HEK293 (cell line): ENCODE results near the gene FUT4.
A peak's percentile ranks its signal among the peaks of the same experiment; 100 is the strongest.

ENCODE experiments used
- AEBP2 ChIP-seq: fragments of 450-650 bp; formaldehyde crosslinking; IDR thresholded peaks from 2 replicates; pipeline ENCODE4 v1.5.1; 2016; ENCODE audit warnings: missing biosample characterization, missing genetic modification characterization, borderline replicate concordance
- BCL11A ChIP-seq: fragments of 450-650 bp; formaldehyde crosslinking; IDR thresholded peaks from 2 replicates; pipeline ENCODE4 v1.5.1; 2016; ENCODE audit warnings: low read depth, missing biosample characterization, missing genetic modification characterization
- GLI4 ChIP-seq: fragments of 450-650 bp; formaldehyde crosslinking; IDR thresholded peaks from 2 replicates; pipeline ENCODE4 v1.5.1; 2016; ENCODE audit warnings: missing biosample characterization, missing genetic modification characterization
- IKZF3 ChIP-seq: fragments of 450-650 bp; IDR thresholded peaks from 2 replicates; pipeline ENCODE4 v1.5.0; 2018; ENCODE audit warnings: missing biosample characterization, mild to moderate bottlenecking, missing genetic modification characterization, moderate library complexity
- SCRT1 ChIP-seq: fragments of 450-650 bp; formaldehyde crosslinking; IDR thresholded peaks from 2 replicates; pipeline ENCODE4 v1.5.1; 2016; ENCODE audit warnings: missing biosample characterization, missing genetic modification characterization, borderline replicate concordance
- TRIM28 ChIP-seq: IDR thresholded peaks from 2 replicates; pipeline ENCODE4 v1.6.1; 2011; ENCODE audit warnings: low read length, control low read depth, borderline replicate concordance
- TSHZ1 ChIP-seq: fragments of 450-650 bp; formaldehyde crosslinking; IDR thresholded peaks from 2 replicates; pipeline ENCODE4 v1.5.1; 2016; ENCODE audit warnings: missing biosample characterization, missing genetic modification characterization, borderline replicate concordance
- ZEB2 ChIP-seq: fragments of 450-650 bp; formaldehyde crosslinking; IDR thresholded peaks from 2 replicates; pipeline ENCODE4 v1.5.1; 2016; ENCODE audit warnings: missing biosample characterization, missing genetic modification characterization
- ZNF138 ChIP-seq: fragments of 450-650 bp; formaldehyde crosslinking; IDR thresholded peaks from 2 replicates; pipeline ENCODE4 v1.5.1; 2016; ENCODE audit warnings: missing biosample characterization, missing genetic modification characterization, borderline replicate concordance
- ZNF202 ChIP-seq: fragments of 450-650 bp; formaldehyde crosslinking; IDR thresholded peaks from 2 replicates; pipeline ENCODE4 v1.5.1; 2016; ENCODE audit warnings: missing biosample characterization, missing genetic modification characterization, borderline replicate concordance
- ZNF214 ChIP-seq: fragments of 450-650 bp; formaldehyde crosslinking; IDR thresholded peaks from 2 replicates; pipeline ENCODE4 v1.5.1; 2017; ENCODE audit warnings: missing biosample characterization, mild to moderate bottlenecking, missing genetic modification characterization, borderline replicate concordance
- ZNF24 ChIP-seq: fragments of 450-650 bp; formaldehyde crosslinking; IDR thresholded peaks from 2 replicates; pipeline ENCODE4 v1.5.1; 2016; ENCODE audit warnings: missing biosample characterization, missing genetic modification characterization
- ZNF362 ChIP-seq: fragments of 450-650 bp; formaldehyde crosslinking; IDR thresholded peaks from 2 replicates; pipeline ENCODE4 v1.5.1; 2016; ENCODE audit warnings: missing biosample characterization, missing genetic modification characterization
- ZNF366 ChIP-seq: fragments of 450-650 bp; formaldehyde crosslinking; conservative IDR thresholded peaks from 2 replicates; pipeline ENCODE4 v1.5.1; 2016; ENCODE audit warnings: missing biosample characterization, missing genetic modification characterization
- ZNF391 ChIP-seq: fragments of 450-650 bp; formaldehyde crosslinking; IDR thresholded peaks from 2 replicates; pipeline ENCODE4 v1.5.1; 2016; ENCODE audit warnings: low read depth, missing biosample characterization, missing genetic modification characterization, borderline replicate concordance
- ZNF623 ChIP-seq: fragments of 450-650 bp; formaldehyde crosslinking; IDR thresholded peaks from 2 replicates; pipeline ENCODE4 v1.5.1; 2016; ENCODE audit warnings: missing biosample characterization, missing genetic modification characterization
- ZNF654 ChIP-seq: fragments of 450-650 bp; formaldehyde crosslinking; IDR thresholded peaks from 2 replicates; pipeline ENCODE4 v1.5.1; 2016; ENCODE audit warnings: low read depth, missing biosample characterization, missing genetic modification characterization
- ZSCAN4 ChIP-seq: fragments of 450-650 bp; formaldehyde crosslinking; IDR thresholded peaks from 2 replicates; pipeline ENCODE4 v1.5.1; 2017; ENCODE audit warnings: missing biosample characterization, missing genetic modification characterization
- TF ChIP-seq, protein P1 (sequence below): fragments of 450-650 bp; formaldehyde crosslinking; IDR thresholded peaks from 2 replicates; pipeline ENCODE4 v1.5.1; 2017; ENCODE audit warnings: missing biosample characterization, missing genetic modification characterization
- TF ChIP-seq, protein P2 (sequence below): fragments of 450-650 bp; formaldehyde crosslinking; IDR thresholded peaks from 2 replicates; pipeline ENCODE4 v1.5.1; 2016; ENCODE audit warnings: missing biosample characterization, missing genetic modification characterization, borderline replicate concordance
- TF ChIP-seq, protein P3 (sequence below): sonication (generic); formaldehyde crosslinking; IDR thresholded peaks from 2 replicates; pipeline ENCODE4 v1.8.1; 2022; ENCODE audit warnings: mild to moderate bottlenecking, moderate library complexity, missing genetic modification reagents

Gene FUT4

GRCh38 chr11:94543695-94544645 lies at the start of gene FUT4 (continued):
- TF ChIP-seq, protein P1, sequence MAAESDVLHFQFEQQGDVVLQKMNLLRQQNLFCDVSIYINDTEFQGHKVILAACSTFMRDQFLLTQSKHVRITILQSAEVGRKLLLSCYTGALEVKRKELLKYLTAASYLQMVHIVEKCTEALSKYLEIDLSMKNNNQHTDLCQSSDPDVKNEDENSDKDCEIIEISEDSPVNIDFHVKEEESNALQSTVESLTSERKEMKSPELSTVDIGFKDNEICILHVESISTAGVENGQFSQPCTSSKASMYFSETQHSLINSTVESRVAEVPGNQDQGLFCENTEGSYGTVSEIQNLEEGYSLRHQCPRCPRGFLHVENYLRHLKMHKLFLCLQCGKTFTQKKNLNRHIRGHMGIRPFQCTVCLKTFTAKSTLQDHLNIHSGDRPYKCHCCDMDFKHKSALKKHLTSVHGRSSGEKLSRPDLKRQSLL (tag by site-specific recombination), result no peak
- TF ChIP-seq TRIM28, result no peak
- TF ChIP-seq IKZF3 (tag by site-specific recombination), result 0 out of 2 replicates have a peak, but pooled peaks have one; percentile 6
- TF ChIP-seq ZNF391 (tag by site-specific recombination), result 0 out of 2 replicates have a peak, but pooled peaks have one; percentile 60
- peak; percentile 78 for TF ChIP-seq ZEB2 (tag by site-specific recombination)
- 0 out of 2 replicates have a peak, but pooled peaks have one; percentile 22 for TF ChIP-seq GLI4 (tag by site-specific recombination)
- TF ChIP-seq ZNF654 (tag by site-specific recombination), result no peak
- TF ChIP-seq, protein P2, sequence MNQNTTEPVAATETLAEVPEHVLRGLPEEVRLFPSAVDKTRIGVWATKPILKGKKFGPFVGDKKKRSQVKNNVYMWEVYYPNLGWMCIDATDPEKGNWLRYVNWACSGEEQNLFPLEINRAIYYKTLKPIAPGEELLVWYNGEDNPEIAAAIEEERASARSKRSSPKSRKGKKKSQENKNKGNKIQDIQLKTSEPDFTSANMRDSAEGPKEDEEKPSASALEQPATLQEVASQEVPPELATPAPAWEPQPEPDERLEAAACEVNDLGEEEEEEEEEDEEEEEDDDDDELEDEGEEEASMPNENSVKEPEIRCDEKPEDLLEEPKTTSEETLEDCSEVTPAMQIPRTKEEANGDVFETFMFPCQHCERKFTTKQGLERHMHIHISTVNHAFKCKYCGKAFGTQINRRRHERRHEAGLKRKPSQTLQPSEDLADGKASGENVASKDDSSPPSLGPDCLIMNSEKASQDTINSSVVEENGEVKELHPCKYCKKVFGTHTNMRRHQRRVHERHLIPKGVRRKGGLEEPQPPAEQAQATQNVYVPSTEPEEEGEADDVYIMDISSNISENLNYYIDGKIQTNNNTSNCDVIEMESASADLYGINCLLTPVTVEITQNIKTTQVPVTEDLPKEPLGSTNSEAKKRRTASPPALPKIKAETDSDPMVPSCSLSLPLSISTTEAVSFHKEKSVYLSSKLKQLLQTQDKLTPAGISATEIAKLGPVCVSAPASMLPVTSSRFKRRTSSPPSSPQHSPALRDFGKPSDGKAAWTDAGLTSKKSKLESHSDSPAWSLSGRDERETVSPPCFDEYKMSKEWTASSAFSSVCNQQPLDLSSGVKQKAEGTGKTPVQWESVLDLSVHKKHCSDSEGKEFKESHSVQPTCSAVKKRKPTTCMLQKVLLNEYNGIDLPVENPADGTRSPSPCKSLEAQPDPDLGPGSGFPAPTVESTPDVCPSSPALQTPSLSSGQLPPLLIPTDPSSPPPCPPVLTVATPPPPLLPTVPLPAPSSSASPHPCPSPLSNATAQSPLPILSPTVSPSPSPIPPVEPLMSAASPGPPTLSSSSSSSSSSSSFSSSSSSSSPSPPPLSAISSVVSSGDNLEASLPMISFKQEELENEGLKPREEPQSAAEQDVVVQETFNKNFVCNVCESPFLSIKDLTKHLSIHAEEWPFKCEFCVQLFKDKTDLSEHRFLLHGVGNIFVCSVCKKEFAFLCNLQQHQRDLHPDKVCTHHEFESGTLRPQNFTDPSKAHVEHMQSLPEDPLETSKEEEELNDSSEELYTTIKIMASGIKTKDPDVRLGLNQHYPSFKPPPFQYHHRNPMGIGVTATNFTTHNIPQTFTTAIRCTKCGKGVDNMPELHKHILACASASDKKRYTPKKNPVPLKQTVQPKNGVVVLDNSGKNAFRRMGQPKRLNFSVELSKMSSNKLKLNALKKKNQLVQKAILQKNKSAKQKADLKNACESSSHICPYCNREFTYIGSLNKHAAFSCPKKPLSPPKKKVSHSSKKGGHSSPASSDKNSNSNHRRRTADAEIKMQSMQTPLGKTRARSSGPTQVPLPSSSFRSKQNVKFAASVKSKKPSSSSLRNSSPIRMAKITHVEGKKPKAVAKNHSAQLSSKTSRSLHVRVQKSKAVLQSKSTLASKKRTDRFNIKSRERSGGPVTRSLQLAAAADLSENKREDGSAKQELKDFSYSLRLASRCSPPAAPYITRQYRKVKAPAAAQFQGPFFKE (tag by site-specific recombination), result no peak
- TF ChIP-seq, protein P3, sequence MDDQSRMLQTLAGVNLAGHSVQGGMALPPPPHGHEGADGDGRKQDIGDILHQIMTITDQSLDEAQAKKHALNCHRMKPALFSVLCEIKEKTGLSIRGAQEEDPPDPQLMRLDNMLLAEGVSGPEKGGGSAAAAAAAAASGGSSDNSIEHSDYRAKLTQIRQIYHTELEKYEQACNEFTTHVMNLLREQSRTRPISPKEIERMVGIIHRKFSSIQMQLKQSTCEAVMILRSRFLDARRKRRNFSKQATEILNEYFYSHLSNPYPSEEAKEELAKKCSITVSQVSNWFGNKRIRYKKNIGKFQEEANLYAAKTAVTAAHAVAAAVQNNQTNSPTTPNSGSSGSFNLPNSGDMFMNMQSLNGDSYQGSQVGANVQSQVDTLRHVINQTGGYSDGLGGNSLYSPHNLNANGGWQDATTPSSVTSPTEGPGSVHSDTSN (CRISPR knock-in tag), result peak; percentile 63
- TF ChIP-seq ZNF366, result peak; percentile 81
- TF ChIP-seq SCRT1 (tag by site-specific recombination), result no peak
- no peak for TF ChIP-seq ZSCAN4 (tag by site-specific recombination)
- no peak for TF ChIP-seq ZNF214 (tag by site-specific recombination)
- no peak for TF ChIP-seq ZNF202 (tag by site-specific recombination)
- TF ChIP-seq ZNF138 (tag by site-specific recombination), result no peak
- TF ChIP-seq ZNF24 (tag by site-specific recombination), result no peak; the same call in 1 of the 2 replicates
- TF ChIP-seq AEBP2 (tag by site-specific recombination), result no peak
- no peak for TF ChIP-seq ZNF362
- no peak for TF ChIP-seq BCL11A (tag by site-specific recombination)
- TF ChIP-seq TSHZ1, result no peak
- TF ChIP-seq ZNF623 (tag by site-specific recombination), result no peak
